GM03348 (cell line): ENCODE measurements around the gene TMEM62.
"Not testable (repeated sequence)": the region's sequence is repeated elsewhere in the genome, so short reads cannot be mapped to it uniquely, and the experiment has no call there.

Experiments
- DNase-seq: peaks from one replicate; pipeline ENCODE4 v3.0.0; 2012; ENCODE audit warnings: low spot score

Gene TMEM62

GRCh38 chr15:43183270-43183669 is 49.9 kb downstream of the TMEM62 start:
- no peak for DNase-seq

- no peak for DNase-seq
These were observed 51.2 kb downstream of the TMEM62 start for GRCh38 chr15:43184407-43185124.

GRCh38 chr15:43185157-43186002 is 52.0 kb downstream of the TMEM62 start, which contains the start of gene CCNDBP1:
TSS of gene CCNDBP1 (plus strand) at chr15:43185403. CDS start at chr15:43185499, 96 bp downstream.
- DNase-seq, result peak; percentile 98

GRCh38 chr15:43186003-43186353 is 52.6 kb downstream of the TMEM62 start:
- DNase-seq, result no peak

- DNase-seq, result peak; percentile 66
These were observed 54.3 kb downstream of the TMEM62 start for GRCh38 chr15:43187544-43188155.

GRCh38 chr15:43189296-43189695 is 55.9 kb downstream of the TMEM62 start:
- no peak for DNase-seq

GRCh38 chr15:43190178-43190577 is 56.8 kb downstream of the TMEM62 start:
- DNase-seq, result no peak

GRCh38 chr15:43193710-43194109 is 60.3 kb downstream of the TMEM62 start:
- no peak for DNase-seq

- no peak for DNase-seq
These were observed 61.4 kb downstream of the TMEM62 start for GRCh38 chr15:43194795-43195194.

- DNase-seq, result no peak
These were observed 63.6 kb downstream of the TMEM62 start for GRCh38 chr15:43196760-43197548.

- not testable (repeated sequence) for DNase-seq
These were observed 64.4 kb downstream of the TMEM62 start for GRCh38 chr15:43197773-43198172.

- not testable (repeated sequence) for DNase-seq
These were observed 65.2 kb downstream of the TMEM62 start for GRCh38 chr15:43198556-43198955.

GRCh38 chr15:43198992-43199391 is 65.6 kb downstream of the TMEM62 start:
- no peak for DNase-seq

- DNase-seq, result no peak
These were observed 66.6 kb downstream of the TMEM62 start for GRCh38 chr15:43199945-43200488.

- peak; percentile 67 for DNase-seq
These were observed 70.9 kb downstream of the TMEM62 start for GRCh38 chr15:43204016-43204901.

- no peak for DNase-seq
These were observed 72.7 kb downstream of the TMEM62 start for GRCh38 chr15:43206054-43206453.

GRCh38 chr15:43207024-43207423 is 73.6 kb downstream of the TMEM62 start:
- DNase-seq, result no peak

- no peak for DNase-seq
These were observed 74.9 kb downstream of the TMEM62 start for GRCh38 chr15:43208052-43209002.

GRCh38 chr15:43209059-43209824 is 75.9 kb downstream of the TMEM62 start:
- peak; percentile 59 for DNase-seq
